OCI-LY3 (cell line): ENCODE results near the gene PURB.

ENCODE experiments used
- H2AFZ ChIP-seq: fragments of 200-600, 300-600 bp; shearing (Covaris generic); 2 replicates; pipeline ENCODE4 v1.6.0; 2014; ENCODE audit warnings: antibody characterized with exemption, low read depth, low read length
- H3K27ac ChIP-seq: fragments of 200-600, 300-600 bp; sonication (generic); 2 replicates; pipeline ENCODE4 v1.5.1; 2014; ENCODE audit warnings: mild to moderate bottlenecking, low read length, moderate library complexity, mixed read lengths
- H3K27me3 ChIP-seq: fragments of 200-600, 300-600 bp; sonication (generic); 2 replicates; pipeline ENCODE4 v1.6.1; 2014; ENCODE audit warnings: low read depth, low read length, mixed read lengths
- H3K36me3 ChIP-seq: fragments of 200-600, 300-600 bp; sonication (generic); replicated peaks from 2 replicates; pipeline ENCODE3; 2014; ENCODE audit warnings: low read depth, low read length, mixed read lengths
- H3K4me1 ChIP-seq: fragments of 300-600, 200-600 bp; sonication (generic); 2 replicates; pipeline ENCODE4 v1.6.1; 2014; ENCODE audit warnings: low read length, mixed read lengths
- H3K4me2 ChIP-seq: fragments of 200-600, 300-600 bp; sonication (generic); 2 replicates; pipeline ENCODE4 v1.6.1; 2014; ENCODE audit warnings: low read length, mixed read lengths
- H3K4me3 ChIP-seq: fragments of 300-600, 200-600 bp; sonication (generic); 2 replicates; pipeline ENCODE4 v1.5.1; 2014; ENCODE audit warnings: antibody characterized with exemption, mild to moderate bottlenecking, low read length, moderate library complexity
- H3K79me2 ChIP-seq: fragments of 300-600, 200-600 bp; shearing (Covaris generic); 2 replicates; pipeline ENCODE4 v1.6.1; 2014; ENCODE audit warnings: mild to moderate bottlenecking, low read length, mixed read lengths
- H3K9ac ChIP-seq: fragments of 300-600, 200-600 bp; shearing (Covaris generic); 2 replicates; pipeline ENCODE4 v1.6.0; 2014; ENCODE audit warnings: mild to moderate bottlenecking, low read length, moderate library complexity
- H3K9me3 ChIP-seq: fragments of 200-600, 300-600 bp; shearing (Covaris generic); 2 replicates; pipeline ENCODE4 v1.6.1; 2014; ENCODE audit warnings: low read length, mixed read lengths; ENCODE audit not compliant: insufficient read depth
- H4K20me1 ChIP-seq: fragments of 200-600, 300-600 bp; sonication (generic); 2 replicates; pipeline ENCODE4 v1.6.1; 2016; ENCODE audit warnings: low read length, mixed read lengths; ENCODE audit not compliant: insufficient read depth
- CTCF ChIP-seq: fragments of 200-600, 300-600 bp; sonication (generic); IDR thresholded peaks from 2 replicates; pipeline ENCODE4 v1.5.1; 2014; ENCODE audit warnings: antibody characterized with exemption, low read length, low read depth
- EZH2phosphoT487 ChIP-seq: fragments of 200-600 bp; shearing (Covaris generic); IDR thresholded peaks from 2 replicates; pipeline ENCODE4 v1.6.1; 2018; ENCODE audit warnings: antibody characterized with exemption, mixed run types, low read depth

The PURB gene

GRCh38 chr7:44898039-44898438, 12.7 kb upstream of the PURB start:
- TF ChIP-seq EZH2phosphoT487: no peak
- no peak for TF ChIP-seq CTCF
- no peak overlapping the region for H3K4me2 ChIP-seq
- H3K27ac ChIP-seq: no peak overlapping the region

GRCh38 chr7:44897309-44897708, 12.0 kb upstream of the PURB start:
- H3K9ac ChIP-seq: no peak overlapping the region
- no peak overlapping the region for H3K4me3 ChIP-seq
- peaks cover 6% of the 10 kb centered on the region for H3K4me1 ChIP-seq
- TF ChIP-seq CTCF (no peak), EZH2phosphoT487 (no peak)
- no peaks in the 10 kb centered on the region for H3K27me3 ChIP-seq
- no peaks in the 10 kb centered on the region for H3K79me2 ChIP-seq
- peak overlapping the region; percentile 1; the same call in 1 of the 2 replicates for H3K4me2 ChIP-seq
- no peak overlapping the region for H3K27ac ChIP-seq
- no peaks in the 10 kb centered on the region for H4K20me1 ChIP-seq
- 0 out of 2 replicates have a peak overlapping the region, but pooled peaks have one; percentile 6 for H2AFZ ChIP-seq
- H3K9me3 ChIP-seq: no peaks in the 10 kb centered on the region
- no peaks in the 10 kb centered on the region for H3K36me3 ChIP-seq

More at GRCh38 chr7:44898039-44898438, 12.7 kb upstream of the PURB start:
- H3K4me3 ChIP-seq: no peak overlapping the region
- H3K27me3 ChIP-seq: no peaks in the 10 kb centered on the region
- no peaks in the 10 kb centered on the region for H3K79me2 ChIP-seq
- H2AFZ ChIP-seq: no peak overlapping the region
- H3K36me3 ChIP-seq: no peaks in the 10 kb centered on the region
- no peak overlapping the region for H3K9ac ChIP-seq
- H3K4me1 ChIP-seq: peaks cover 6% of the 10 kb centered on the region
- no peaks in the 10 kb centered on the region for H3K9me3 ChIP-seq
- H4K20me1 ChIP-seq: no peaks in the 10 kb centered on the region

GRCh38 chr7:44894888-44895580, 9.7 kb upstream of the PURB start:
- H3K4me1 ChIP-seq: peaks cover 6% of the 10 kb centered on the region
- TF ChIP-seq CTCF: no peak
- no peak for TF ChIP-seq EZH2phosphoT487

GRCh38 chr7:44893710-44894234, 8.4 kb upstream of the PURB start:
- peaks cover 6% of the 10 kb centered on the region for H3K4me1 ChIP-seq
- H3K36me3 ChIP-seq: no peaks in the 10 kb centered on the region
- no peak overlapping the region for H3K4me2 ChIP-seq
- no peaks in the 10 kb centered on the region for H4K20me1 ChIP-seq
- no peaks in the 10 kb centered on the region for H3K9me3 ChIP-seq
- no peak overlapping the region for H3K9ac ChIP-seq
- no peaks in the 10 kb centered on the region for H3K27me3 ChIP-seq
- no peak overlapping the region for H3K27ac ChIP-seq
- H3K79me2 ChIP-seq: no peaks in the 10 kb centered on the region
- TF ChIP-seq CTCF: no peak
- TF ChIP-seq EZH2phosphoT487: no peak
- no peak overlapping the region; the same call in 1 of the 2 replicates for H2AFZ ChIP-seq
- H3K4me3 ChIP-seq: no peak overlapping the region

More at GRCh38 chr7:44894888-44895580, 9.7 kb upstream of the PURB start:
- no peak overlapping the region for H3K4me3 ChIP-seq
- no peak overlapping the region for H3K9ac ChIP-seq
- no peaks in the 10 kb centered on the region for H3K79me2 ChIP-seq
- H3K9me3 ChIP-seq: no peaks in the 10 kb centered on the region
- H4K20me1 ChIP-seq: no peaks in the 10 kb centered on the region
- no peak overlapping the region for H3K27ac ChIP-seq
- no peaks in the 10 kb centered on the region for H3K27me3 ChIP-seq
- no peaks in the 10 kb centered on the region for H3K36me3 ChIP-seq
- H2AFZ ChIP-seq: no peak overlapping the region
- no peak overlapping the region for H3K4me2 ChIP-seq
